CD4-positive, alpha-beta T cell treated with Interleukin-12 subunit alpha and Interleukin-12 subunit beta, for 1 hour (primary cell): ENCODE measurements around the gene ARX.

Experiments used
- DNase-seq: peaks from one replicate; pipeline ENCODE4 v3.0.0-alpha.2; 2020

The ARX gene

DNA sequence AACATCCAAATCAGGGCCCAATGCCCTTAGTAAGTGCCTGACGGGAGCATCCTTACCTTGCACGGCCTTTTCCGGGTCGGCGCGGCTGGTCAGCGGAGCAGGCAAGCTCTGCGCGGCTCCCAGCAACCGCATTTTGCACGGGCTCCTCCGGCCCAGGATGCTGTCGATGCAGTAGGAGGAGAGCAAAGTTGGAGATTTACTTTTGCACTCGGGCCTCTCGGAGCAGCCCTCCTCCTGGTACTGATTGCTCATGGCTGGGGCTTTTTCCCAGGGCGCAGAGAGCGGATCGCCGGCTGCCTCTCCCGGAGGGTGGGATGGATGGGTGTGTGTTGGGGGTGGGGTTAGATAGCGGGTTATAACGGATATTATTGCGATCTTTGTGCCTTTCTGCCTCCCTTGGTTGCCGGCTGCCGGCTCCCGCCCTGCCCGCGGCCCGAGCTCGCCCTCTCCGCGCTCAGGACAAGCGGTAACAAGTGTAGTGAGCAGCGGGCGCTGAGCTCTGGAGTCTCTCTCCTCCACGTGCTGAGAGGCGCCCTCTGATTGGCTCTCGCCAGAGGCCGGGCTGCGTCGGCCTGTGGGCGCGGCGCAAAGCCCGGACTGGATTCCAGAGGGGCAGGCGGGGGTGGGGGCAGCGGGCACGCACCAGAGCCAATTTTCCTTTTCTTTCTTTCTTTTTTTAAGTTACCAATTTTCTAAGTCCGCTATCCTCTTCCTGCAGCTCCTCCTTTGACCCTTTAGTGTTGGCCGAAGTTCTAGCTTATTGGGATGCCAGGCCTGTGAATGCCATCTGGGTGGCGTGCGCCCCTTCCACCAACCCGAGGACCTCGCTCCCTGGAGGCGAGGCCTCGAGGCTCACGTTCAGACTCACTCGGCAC, at the start of gene ARX:
TSS of gene ARX (minus strand) at position 480 of the 875 bp plus-strand sequence. CDS start at position 252, 228 bp downstream.
- DNase-seq: peak; percentile 23

DNA sequence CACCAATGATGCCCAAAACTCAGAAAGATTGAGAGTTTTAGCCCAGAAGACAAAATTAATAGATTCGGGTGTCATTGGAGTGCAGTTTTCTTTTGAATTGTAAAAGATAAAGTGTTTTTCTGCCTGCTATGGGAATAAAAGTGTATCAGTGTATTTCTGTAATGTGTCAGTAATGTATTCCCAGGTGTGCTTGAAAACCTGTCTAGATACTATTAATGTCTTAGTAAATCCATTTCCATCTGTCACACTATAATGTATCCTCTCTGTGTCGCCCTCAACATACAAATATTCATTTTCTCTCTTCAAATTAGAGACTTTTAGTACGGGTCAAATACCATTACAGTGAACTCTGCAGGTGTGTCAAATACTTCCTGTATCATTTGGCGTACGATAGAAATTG, 43.5 kb upstream of the ARX start:
- no peak for DNase-seq

DNA sequence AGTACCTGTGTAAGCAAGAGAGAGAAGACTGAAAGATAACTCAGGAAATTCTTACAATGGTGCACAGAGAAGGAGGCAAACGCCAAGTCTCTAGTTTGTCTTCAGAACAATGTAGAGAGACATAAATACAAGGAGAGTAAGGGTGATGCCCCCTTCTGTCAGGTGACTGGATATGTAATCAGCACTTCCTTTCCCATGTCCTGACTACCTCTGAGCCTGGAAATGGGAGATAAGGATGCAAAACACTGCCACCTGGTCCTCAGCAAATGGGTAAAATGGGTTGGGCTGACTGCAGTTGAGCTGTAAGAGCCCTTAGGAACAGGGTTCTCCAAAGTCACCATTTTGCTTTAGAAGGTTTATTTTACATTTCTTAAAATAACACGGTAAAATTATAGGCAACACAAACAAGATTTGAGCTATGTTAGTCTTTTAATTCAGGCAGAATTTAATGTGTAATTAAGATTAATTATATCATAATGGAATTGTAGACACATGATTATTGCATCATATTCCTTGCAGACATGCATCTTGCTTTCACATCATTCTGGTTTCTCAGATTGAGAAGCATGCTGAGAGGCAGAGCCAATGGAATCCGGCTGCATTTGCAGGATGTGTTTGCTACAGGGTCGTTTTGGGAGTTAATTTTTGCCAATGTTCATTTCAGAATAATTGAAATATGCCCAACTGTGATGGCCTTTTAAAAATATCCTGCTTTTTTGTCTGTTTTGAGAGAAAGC, 37.2 kb upstream of the ARX start:
- DNase-seq: no peak

DNA sequence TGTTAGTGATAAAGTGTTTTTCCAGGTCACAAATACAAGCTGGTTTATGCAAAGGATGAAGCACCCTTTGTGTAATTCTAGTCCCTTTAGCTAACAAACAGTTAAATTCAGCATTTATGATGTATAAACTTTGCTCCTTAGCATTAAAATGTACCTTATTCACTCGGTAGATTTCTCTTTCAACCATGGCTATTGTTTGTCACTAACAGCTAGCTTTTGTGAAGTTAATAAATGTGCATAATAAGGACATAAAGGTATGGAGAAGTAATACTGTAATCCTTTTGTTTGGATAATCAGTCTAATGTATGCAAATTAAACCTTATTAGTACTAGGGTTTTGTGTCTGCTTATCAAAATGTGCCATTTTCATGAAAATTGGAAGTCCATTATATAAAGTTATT, 34.2 kb upstream of the ARX start:
- no peak for DNase-seq

DNA sequence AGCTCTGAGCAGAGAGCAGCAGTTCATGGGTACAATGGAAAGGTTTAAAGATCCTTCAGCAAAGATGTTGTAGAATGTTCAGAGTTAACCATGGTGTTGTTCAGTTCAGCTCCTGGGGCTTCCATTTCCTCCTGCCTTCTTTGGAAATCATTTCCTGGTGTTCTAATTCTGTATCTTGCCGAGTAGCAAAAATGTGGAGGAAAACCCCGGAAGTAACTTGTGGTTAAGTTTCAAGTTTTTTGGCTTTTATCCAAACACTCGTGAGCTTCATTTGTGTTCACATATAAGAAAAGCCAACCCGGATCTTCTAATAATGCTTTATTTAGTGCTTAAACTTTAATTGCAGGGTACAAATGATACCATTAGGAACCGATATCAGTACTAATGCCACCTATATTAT, 33.6 kb upstream of the ARX start:
- peak; percentile 20 for DNase-seq

DNA sequence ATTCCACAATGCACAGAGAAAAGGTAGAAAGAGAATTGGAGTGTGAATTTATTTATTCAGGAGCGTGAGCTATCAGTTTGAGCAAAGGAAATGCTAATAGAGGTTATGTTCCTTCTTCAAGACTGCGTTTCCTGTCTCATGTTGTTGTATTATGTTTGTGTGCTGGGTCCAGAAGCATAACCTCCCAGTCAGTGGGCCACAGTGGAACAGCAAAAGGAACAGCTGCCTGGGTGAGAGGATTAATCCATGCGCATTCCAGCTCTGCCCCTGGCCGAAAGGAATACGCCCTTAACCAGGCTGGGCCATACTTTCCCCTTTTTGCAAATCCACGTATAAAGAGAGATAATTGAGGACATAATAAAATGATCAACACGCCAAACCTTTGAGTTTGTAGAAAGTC, 32.4 kb upstream of the ARX start:
- no peak for DNase-seq

DNA sequence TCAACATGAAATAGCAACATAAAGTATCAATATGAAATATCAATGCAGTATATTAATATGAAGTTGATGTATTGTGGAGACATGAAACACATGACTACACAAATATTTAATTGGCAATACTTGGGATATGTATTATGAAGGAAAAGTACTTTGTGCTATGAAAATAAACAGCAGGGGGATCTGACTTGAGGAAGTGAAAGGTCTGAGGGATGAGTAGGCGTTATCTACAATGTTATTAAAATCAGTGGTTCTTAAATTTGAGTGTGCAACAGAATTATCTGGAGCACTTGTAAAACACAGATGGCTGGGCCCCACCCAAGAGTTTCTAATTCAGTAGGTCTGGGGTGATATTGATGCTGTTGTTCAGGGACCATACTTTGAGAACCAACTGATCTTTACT, 27.4 kb upstream of the ARX start:
- DNase-seq: no peak

DNA sequence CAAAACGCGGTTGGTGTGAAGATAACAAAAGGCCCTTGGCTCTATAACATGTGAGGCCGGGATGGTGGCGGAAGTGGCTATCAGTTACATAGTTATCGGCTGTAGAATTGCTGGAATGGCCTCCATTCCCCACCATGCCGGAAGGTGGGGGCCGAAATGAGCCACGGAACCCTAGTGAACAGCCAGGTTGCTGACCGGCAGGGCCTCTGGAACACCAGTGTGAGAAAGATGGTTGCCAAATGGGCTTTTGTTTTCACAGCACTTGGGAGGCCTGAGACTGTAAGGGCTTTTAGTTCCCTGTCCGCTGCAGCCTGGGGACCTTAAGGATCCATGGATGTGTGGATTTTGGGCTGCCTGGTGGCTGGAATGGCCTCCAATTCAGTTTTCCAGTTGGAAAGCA, 23.3 kb upstream of the ARX start:
- DNase-seq: no peak

DNA sequence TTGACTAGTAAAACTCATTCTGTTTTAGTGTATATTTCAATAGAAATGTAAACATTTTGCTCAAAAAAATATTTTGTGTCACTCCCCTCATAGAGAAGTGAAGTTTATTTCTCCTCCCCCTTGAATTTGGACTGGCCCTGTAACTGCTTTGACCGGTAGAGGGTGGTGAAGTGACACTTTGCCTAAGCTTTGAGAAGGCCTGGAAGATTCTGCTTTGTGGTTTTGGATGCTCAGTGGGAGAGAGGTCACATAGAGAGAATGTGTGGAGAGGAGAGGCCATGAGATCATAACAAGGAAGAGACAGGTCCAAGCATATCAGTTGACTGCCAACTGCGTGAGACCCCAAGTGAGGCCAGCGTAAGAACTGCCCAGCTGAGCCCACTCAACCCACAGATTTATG, 19.1 kb upstream of the ARX start:
- no peak for DNase-seq

DNA sequence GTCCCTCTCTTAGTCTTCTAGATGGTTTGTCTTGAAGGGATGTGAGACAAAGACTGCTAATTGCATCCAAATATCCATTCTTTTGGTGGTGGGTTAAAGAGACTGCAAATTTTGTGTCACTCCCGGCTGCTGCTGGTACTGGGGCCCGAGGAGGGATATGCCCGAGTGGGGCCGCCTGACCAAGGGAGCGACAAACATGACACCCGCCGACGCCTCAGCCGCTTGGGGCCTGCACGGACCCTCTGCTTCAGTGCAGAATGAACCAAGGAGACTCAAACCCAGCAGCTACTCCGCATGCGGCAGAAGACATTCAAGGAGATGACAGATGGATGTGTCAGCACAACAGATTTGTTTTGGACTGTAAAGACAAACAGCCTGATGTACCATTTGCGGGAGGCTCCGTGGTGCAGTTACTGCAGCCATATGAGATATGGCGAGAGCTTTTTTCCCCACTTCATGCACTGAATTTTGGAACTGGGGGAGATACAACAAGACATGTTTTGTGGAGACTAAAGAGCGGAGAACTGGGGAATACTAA, 13.6 kb upstream of the ARX start:
- DNase-seq: no peak

DNA sequence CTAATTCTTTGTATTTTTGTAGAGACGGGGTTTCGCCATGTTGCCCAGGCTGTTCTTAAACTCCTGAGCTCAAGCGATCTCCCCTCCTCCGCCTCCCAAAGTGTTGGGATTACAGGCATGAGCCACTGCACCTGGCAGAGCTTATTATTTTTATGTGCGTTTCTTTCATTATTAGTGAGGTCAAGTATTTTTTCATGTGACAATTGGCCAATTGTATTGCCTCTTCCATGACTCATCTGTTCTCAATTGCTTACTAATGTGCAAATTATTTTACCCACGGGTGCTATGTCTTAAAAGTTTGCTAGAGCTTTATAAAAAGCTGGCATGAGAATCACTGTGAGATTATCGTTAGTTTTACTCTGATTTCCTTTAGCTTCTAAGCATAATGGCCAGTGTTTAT, 13.0 kb upstream of the ARX start:
- DNase-seq: no peak

DNA sequence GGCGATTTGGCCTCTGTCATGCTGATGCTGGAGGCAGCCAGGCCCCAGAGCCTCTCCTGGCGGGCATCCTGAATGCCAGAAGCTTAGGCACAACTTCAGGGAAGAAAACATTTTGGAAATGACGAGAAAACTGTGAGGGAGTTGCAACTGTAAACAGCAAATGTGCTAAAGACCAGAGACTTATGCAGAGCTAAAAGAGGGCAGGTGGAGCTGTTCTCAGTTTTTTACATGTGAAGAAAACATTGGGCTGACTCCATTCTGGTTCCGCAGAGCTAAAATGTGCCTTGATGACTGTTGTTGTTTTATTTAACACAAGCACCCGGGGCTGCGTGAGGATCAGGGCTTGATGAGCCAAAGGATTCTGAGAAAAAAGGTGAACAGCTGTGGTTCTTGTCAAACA, 10.8 kb upstream of the ARX start:
- DNase-seq: no peak

DNA sequence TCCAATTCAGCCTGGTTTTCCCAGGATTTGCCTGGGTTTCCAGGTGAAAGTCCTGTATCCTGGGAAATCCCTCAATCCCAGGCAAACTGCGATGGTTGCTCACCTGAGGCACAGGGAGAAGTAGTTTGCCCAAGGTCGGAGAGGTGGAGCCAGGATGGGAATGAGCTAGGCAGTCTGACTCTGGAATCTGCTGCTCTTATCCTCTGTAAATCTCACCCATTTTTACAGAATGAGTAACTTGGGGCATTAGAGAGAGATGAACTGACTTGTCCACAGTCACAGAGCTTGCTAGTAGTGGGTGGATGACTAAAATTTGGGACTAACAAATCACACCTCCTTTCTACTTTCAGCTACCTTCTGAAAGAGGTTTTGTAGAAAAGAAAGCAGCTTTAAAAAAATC, 9.8 kb upstream of the ARX start:
- no peak for DNase-seq

DNA sequence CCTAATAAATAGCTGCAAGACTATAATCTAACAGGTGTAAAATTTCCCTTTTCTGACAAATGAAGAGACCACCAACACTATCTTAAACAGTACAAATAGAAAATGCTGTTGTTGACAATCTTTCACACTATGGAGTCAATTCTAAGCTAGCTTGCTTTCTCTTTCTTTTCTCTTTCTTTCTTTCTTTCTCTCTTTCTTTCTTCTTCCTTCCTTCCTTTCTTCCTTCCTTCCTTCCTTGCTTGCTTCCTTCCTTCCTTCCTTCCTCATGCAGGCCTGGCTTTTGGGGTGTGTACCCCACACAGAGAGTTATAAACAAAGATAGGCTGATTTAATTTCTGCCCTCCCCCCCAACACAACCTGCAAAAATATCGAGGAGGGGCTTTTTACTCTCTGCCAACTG, 8.1 kb upstream of the ARX start:
- DNase-seq: no peak

DNA sequence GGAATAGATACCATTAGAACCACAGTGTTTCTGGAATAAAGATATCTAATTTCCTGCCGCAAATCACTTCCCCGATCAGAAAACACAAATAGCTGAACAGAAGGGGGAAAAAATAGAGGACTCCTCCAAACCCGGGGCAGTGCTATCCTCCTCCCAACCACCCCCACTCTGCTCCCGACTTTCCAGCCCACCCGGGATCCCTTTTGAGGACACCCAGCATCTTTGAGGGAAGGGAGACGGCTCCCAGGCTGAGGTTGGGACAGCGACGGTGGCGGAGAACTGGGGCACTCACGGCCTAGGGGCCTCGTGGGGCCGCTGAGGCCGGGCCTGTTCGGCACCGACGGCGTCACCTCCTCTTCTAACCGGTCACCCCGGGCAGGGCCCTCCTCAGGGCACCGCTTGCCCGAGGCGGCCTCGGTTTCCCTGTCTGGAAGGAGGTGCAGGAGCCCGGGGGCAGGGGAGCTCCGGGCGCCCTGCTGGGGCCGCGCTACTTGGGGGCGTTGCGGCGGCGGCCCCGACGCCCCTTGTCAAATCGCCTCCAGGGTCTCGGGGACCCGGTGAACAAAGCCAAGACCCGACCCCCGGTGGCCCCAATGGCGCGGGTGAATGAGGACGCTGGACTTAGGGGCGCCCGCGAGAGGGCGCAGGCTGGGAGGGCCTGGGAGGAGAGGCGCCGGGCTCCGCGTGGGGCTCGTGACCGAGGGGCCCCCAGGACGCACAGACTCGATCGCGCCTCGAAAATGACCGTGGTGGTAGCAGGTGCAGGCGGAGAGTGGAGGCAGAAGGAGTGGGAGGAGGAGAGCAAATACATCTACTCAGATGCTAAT, 6.9 kb upstream of the ARX start:
- DNase-seq: no peak

DNA sequence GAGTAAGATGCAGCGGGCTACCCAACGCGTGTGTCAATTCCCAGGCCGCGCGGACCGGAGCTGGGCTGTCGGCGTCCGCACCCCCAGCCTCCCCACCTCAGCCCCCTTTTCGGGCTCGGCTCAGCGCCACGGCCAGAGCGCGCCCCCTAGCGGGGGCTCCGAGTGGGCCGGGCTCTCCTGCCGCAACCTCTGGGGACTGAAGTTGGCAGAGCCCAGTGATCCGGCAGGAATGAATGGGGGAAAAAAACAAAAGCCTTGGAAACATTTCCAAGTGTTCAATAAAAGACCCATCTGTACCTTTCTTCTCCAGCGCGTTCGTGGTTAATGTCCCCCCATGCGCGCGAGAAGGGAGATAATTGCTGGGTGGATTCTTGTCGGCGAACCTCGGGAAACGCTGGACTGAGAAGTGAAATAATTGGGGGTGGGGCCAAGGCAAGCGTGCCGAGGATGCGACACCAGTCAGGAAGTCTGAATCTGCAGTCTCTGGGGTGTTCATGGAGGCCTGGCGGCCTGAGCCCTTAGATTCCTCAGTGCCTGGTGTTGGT, 5.2 kb upstream of the ARX start:
- peak; percentile 30 for DNase-seq

DNA sequence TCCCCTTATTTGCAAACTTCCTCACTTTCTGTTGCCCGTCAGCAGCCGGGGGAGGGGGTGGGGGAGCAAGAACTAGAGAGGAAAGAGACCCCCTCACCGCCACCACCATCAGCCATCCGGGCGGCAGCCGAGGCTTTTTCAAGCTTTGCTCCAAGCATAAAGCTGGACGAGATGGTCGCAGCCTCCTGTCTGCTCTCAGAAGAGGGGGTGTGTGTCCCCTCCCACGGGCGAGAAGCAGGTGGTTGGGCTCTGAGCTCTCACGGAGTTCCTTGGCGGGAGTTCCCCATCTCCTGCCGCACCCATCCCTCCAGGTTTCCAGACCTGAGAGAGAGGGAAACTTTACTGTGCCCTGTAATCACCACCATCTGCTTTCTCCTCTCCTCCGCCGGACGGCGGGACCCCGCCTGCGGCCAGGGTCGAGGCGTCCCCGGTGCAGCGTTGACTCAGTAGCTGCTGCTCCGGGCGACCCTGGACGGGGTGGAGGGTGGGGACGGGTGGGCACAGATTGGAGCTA, 4.7 kb upstream of the ARX start:
- no peak for DNase-seq

DNA sequence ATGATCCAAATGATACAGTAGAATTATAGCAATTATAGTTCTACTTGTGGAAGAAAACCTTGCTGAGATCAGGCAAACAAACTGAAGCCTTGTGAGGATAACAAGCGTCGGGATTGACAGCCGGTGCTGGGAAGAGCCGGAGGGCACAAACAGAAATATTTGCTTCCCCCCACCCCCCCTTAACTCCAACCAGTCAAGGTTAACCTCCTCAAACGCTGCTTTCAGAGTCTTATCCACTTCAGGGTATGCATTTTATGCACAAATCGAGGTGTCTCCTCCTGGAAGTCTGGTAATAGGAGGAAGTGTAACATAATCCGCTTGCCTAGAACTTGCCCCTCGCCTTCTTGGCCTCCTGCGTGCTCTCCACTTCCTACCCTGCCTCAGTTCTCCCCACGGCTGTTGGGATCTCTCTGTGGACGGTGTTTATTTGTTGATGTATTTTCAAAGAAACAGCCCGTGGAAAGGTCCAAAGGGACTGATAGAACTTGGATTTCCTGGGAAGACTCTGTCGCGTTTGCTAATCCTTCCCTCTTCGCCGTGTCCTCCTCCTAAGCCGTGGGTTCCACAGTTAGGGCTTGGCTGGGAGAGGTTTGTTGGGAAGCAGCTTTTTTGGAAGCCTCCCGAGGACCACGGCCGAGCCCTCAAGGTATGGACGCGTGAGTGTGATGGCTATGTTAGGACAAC, 4.1 kb upstream of the ARX start:
- no peak for DNase-seq

DNA sequence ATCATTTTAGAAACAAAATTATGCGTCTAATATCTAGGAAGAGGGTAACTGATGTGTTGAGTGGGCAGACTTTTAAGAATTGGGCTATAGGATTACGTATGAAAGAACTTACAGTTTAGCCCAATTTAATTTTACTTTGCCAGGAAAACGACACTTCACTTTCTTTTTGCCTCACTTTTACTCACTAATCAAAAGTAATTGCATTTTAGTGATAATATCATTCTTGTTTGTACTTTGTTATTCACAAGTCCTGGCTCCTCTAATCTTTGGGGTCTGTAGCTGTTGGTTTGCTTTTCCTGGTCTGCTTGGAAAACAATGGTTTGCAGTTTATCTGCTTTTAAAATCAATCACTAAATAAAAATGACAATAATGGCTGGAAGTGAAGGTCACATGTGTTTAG, 2.9 kb upstream of the ARX start:
- DNase-seq: no peak

DNA sequence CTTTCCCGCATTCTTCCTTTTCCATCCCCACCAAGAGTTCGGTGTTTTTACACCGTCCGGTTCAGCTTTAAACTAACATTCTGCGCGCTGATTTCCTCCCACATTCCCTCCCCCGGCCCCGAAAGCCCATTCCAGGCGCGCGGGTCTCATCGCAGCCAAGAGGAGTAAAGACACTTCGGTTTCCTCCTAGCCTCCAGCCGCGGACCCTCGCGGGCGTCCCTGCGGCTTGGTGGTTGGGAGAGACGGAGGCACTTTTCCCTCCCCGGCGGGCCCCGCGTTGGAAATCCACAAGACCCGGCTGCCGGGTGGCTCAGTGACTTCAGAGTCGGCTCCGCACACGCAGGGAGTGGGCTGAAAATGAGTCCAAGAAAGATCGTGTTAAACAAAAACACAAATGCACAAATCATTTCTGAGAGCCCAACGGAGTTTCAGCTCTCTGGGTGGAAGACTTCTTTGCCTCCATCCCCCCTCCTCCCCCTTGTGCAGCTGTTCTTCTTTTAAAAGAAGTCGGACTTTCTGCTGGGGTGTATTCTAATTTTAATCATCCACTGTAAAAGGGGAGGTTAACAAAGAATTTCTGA, 2.0 kb upstream of the ARX start:
- no peak for DNase-seq

DNA sequence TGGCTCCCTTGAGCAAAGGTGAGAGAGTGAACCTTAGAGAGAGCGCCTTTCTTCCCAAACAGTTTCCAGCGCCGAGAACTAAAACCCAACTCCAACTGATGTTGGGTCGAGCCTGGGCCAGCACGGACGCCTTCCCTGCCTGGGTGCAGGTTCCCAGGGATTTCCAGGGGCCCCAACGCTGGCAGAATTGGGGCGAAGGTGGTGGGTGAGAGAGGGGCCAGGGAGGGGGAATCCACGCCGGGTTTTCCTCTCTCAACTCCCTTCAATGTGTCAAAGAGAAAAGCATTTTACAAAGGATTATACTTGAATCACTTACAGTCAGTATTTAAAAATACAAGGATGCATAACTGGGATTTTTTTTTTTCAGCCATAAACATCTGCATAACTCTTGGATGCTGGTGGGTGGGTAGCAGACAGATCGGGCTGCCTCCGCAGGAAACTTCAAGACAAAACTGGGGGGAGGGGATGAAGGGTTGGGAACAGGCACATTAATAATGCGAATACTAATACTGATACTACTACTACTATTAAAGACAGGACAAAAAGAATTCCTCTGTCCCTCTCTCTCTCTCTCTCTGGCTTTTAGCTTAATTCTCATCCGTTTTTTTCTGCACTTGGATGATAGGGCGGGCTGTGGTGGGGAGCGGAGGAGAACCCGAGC, 1.3 kb upstream of the ARX start:
- DNase-seq: no peak
